ENCODE results near the gene HAX1. TPM values are rescaled to one million over a fixed set of nuclear protein-coding genes. Genes with fewer than 3 reads are reported as not detected.
"Not testable (repeated sequence)": the region's sequence is repeated elsewhere in the genome, so short reads cannot be mapped to it uniquely, and the experiment has no call there.

The HAX1 gene
- total and polyA plus RNA-seq, 8 donors, result 36.7 to 96.2 (median 54.5) TPM

- FAIRE-seq (no peak), ATAC-seq (no peak), DNase-seq (no peak)
- TF ChIP-seq CTCF (IDR thresholded peaks at IDR 0.05), result no peak
- H3K36me3 ChIP-seq, result no peaks in the 10 kb centered on the region
- H3K4me1 ChIP-seq, result no peaks in the 10 kb centered on the region
- no peak overlapping the region for H3K4me3 ChIP-seq
- intact Hi-C loops (cut with DNase I), result no loop called here
- H3K27me3 ChIP-seq, result no peaks in the 10 kb centered on the region
- H3K27ac ChIP-seq, result no peak overlapping the region
- 68 to 75% methylated on average over 8 of the region's 8 CpGs for WGBS, 2 donors
- peaks cover 0 to 4% (median 0%) of the 10 kb centered on the region in 4 donors for H3K9me3 ChIP-seq
Measured at GRCh38 chr1:154295408-154296235, 23.2 kb downstream of the HAX1 start.

GRCh38 chr1:154301582-154301981, 29.2 kb downstream of the HAX1 start:
- Histone ChIP-seq H3K4me1 (no peaks in the 10 kb centered on the region), H3K27me3 (no peaks in the 10 kb centered on the region), H3K36me3 (no peaks in the 10 kb centered on the region), H3K27ac (no peak overlapping the region), H3K4me3 (no peak overlapping the region), H3K9me3 (no peaks in the 10 kb centered on the region)
- ATAC-seq (no peak), FAIRE-seq (no peak), DNase-seq (no peak)
- 75 to 95% methylated on average over 1 of the region's 1 CpG for WGBS, 2 donors
- TF ChIP-seq CTCF (IDR thresholded peaks at IDR 0.05), result no peak
- intact Hi-C loops (cut with DNase I), result no loop called here

- H3K4me1 ChIP-seq, result no peaks in the 10 kb centered on the region
- H3K27me3 ChIP-seq, result no peaks in the 10 kb centered on the region
- H3K27ac ChIP-seq, result no peak overlapping the region
- H3K4me3 ChIP-seq, result no peak overlapping the region
- H3K36me3 ChIP-seq, result no peaks in the 10 kb centered on the region
- 47 to 61% methylated on average over 9 of the region's 9 CpGs for WGBS, 2 donors
- no peak for FAIRE-seq
- intact Hi-C loops (cut with DNase I), result no loop called here
- no peak for TF ChIP-seq CTCF (IDR thresholded peaks at IDR 0.05)
- DNase-seq, result no peak
- no peak for ATAC-seq
- no peaks in the 10 kb centered on the region for H3K9me3 ChIP-seq
Measured at GRCh38 chr1:154304664-154305337, 32.4 kb downstream of the HAX1 start.

- 84 to 90% methylated on average over 3 of the region's 3 CpGs for WGBS, 2 donors
- FAIRE-seq, result no peak
Measured at GRCh38 chr1:154306151-154306550, 33.7 kb downstream of the HAX1 start.

GRCh38 chr1:154307670-154308270, 35.3 kb downstream of the HAX1 start:
- FAIRE-seq; intact Hi-C loops (cut with DNase I); H3K4me1 ChIP-seq; DNase-seq; H3K9me3 ChIP-seq; H3K4me3 ChIP-seq; H3K36me3 ChIP-seq; H3K27ac ChIP-seq; ATAC-seq; H3K27me3 ChIP-seq: not testable (repeated sequence)
- 49 to 57% methylated on average over 4 of the region's 4 CpGs for WGBS, 2 donors

More at GRCh38 chr1:154306151-154306550, 33.7 kb downstream of the HAX1 start:
- DNase-seq (no peak), ATAC-seq (no peak)
- Histone ChIP-seq H3K4me3 (no peak overlapping the region), H3K27ac (no peak overlapping the region), H3K27me3 (no peaks in the 10 kb centered on the region), H3K4me1 (no peaks in the 10 kb centered on the region), H3K36me3 (no peaks in the 10 kb centered on the region), H3K9me3 (no peaks in the 10 kb centered on the region)
- no peak for TF ChIP-seq CTCF (IDR thresholded peaks at IDR 0.05)
- intact Hi-C loops (cut with DNase I), result no loop called here

- WGBS, 2 donors, result 76 to 83% methylated on average over 7 of the region's 7 CpGs
- H3K27ac ChIP-seq; H3K4me1 ChIP-seq; intact Hi-C loops (cut with DNase I); H3K4me3 ChIP-seq; ATAC-seq; H3K36me3 ChIP-seq; FAIRE-seq; H3K9me3 ChIP-seq; H3K27me3 ChIP-seq; DNase-seq: not testable (repeated sequence)
Measured at GRCh38 chr1:154309136-154309535, 36.7 kb downstream of the HAX1 start.

GRCh38 chr1:154312229-154313065, 40.0 kb downstream of the HAX1 start:
- H3K27me3 ChIP-seq; H3K9me3 ChIP-seq; FAIRE-seq; ATAC-seq; H3K4me3 ChIP-seq; H3K27ac ChIP-seq; intact Hi-C loops (cut with DNase I); DNase-seq; H3K36me3 ChIP-seq; H3K4me1 ChIP-seq: not testable (repeated sequence)
- WGBS, 2 donors, result 71 to 86% methylated on average over 9 to 13 of the region's 13 CpGs
